HG03039 (cell line): ENCODE measurements around the gene GBP6.
"Not testable (repeated sequence)": the region's sequence is repeated elsewhere in the genome, so short reads cannot be mapped to it uniquely, and the experiment has no call there.

ENCODE experiments used
- ATAC-seq: cut with Tn5 transposase; IDR thresholded peaks from one replicate; pipeline ENCODE4 v1.9.1; 2021; ENCODE audit warnings: mild to moderate bottlenecking, moderate library complexity; ENCODE audit not compliant: unreplicated experiment

The GBP6 gene

GRCh38 chr1:89369331-89369730 lies 5.5 kb downstream of the GBP6 start:
- ATAC-seq = no peak

GRCh38 chr1:89373810-89374209 lies 10.0 kb downstream of the GBP6 start:
- not testable (repeated sequence) for ATAC-seq

GRCh38 chr1:89378001-89378400 lies 14.1 kb downstream of the GBP6 start:
- ATAC-seq = no peak

GRCh38 chr1:89381618-89382017 lies 17.8 kb downstream of the GBP6 start:
- ATAC-seq = no peak

GRCh38 chr1:89382479-89382878 lies 18.6 kb downstream of the GBP6 start:
- no peak for ATAC-seq

- no peak for ATAC-seq
Measured at GRCh38 chr1:89383185-89383584, 19.3 kb downstream of the GBP6 start.

GRCh38 chr1:89390707-89391106 lies 26.8 kb downstream of the GBP6 start:
- ATAC-seq = no peak

GRCh38 chr1:89391686-89392085 lies 27.8 kb downstream of the GBP6 start:
- no peak for ATAC-seq

- ATAC-seq = no peak
Measured at GRCh38 chr1:89394851-89395250, 31.0 kb downstream of the GBP6 start.

GRCh38 chr1:89396902-89397301 lies 33.0 kb downstream of the GBP6 start:
- no peak for ATAC-seq

GRCh38 chr1:89405275-89405929 lies 41.5 kb downstream of the GBP6 start:
- ATAC-seq = no peak

- ATAC-seq = no peak
Measured at GRCh38 chr1:89407360-89407759, 43.5 kb downstream of the GBP6 start.

GRCh38 chr1:89407768-89408167 lies 43.9 kb downstream of the GBP6 start:
- ATAC-seq = not testable (repeated sequence)

GRCh38 chr1:89425056-89425455 lies 61.2 kb downstream of the GBP6 start:
- no peak for ATAC-seq

GRCh38 chr1:89429062-89429461 lies 65.2 kb downstream of the GBP6 start:
- ATAC-seq = no peak

- ATAC-seq = not testable (repeated sequence)
Measured at GRCh38 chr1:89429681-89430080, 65.8 kb downstream of the GBP6 start.

GRCh38 chr1:89433421-89433820 lies 69.6 kb downstream of the GBP6 start:
- no peak for ATAC-seq

- not testable (repeated sequence) for ATAC-seq
Measured at GRCh38 chr1:89434058-89434780, 70.4 kb downstream of the GBP6 start.
